H9 (cell line): ENCODE measurements around the gene OBP2B. TPM values are rescaled to one million over a fixed set of nuclear protein-coding genes. Genes with fewer than 3 reads are reported as not detected.

ENCODE experiments used
- DNase-seq: peaks from one replicate; pipeline ENCODE4 v3.0.0-alpha.2; 2017
- H2AFZ ChIP-seq: one replicate; pipeline ENCODE4 v1.6.1; 2013; ENCODE audit warnings: mild to moderate bottlenecking, low read length, control low read depth, moderate library complexity
- H2AK5ac ChIP-seq: 2 replicates; pipeline ENCODE4 v1.6.1; 2013; ENCODE audit warnings: low read length, control low read depth, mixed read lengths; ENCODE audit not compliant: insufficient read length
- H2BK120ac ChIP-seq: one replicate; pipeline ENCODE4 v1.6.1; 2013; ENCODE audit warnings: low read depth, mild to moderate bottlenecking, low read length, control low read depth, inconsistent platforms; ENCODE audit not compliant: poor library complexity, severe bottlenecking
- H2BK12ac ChIP-seq: 2 replicates; pipeline ENCODE4 v1.6.1; 2013; ENCODE audit warnings: low read length, control low read depth, mixed read lengths, low read depth; ENCODE audit not compliant: insufficient read length
- H2BK15ac ChIP-seq: 2 replicates; pipeline ENCODE4 v1.6.1; 2013; ENCODE audit warnings: low read depth, low read length, control low read depth
- H2BK20ac ChIP-seq: one replicate; pipeline ENCODE4 v1.6.1; 2013; ENCODE audit warnings: low read depth, mild to moderate bottlenecking, low read length, control low read depth, inconsistent platforms; ENCODE audit not compliant: poor library complexity, severe bottlenecking
- H2BK5ac ChIP-seq: 2 replicates; pipeline ENCODE4 v1.6.1; 2013; ENCODE audit warnings: low read length, control low read depth, mixed read lengths; ENCODE audit not compliant: insufficient read length
- H3K14ac ChIP-seq: 2 replicates; pipeline ENCODE4 v1.6.1; 2013; ENCODE audit warnings: low read length, control low read depth; ENCODE audit not compliant: insufficient read depth
- H3K18ac ChIP-seq: 2 replicates; pipeline ENCODE4 v1.6.1; 2013; ENCODE audit warnings: low read depth, mild to moderate bottlenecking, mixed read lengths, low read length, control low read depth; ENCODE audit not compliant: insufficient read length
- H3K23ac ChIP-seq: 2 replicates; pipeline ENCODE4 v1.6.1; 2013; ENCODE audit warnings: low read length, control low read depth, mixed read lengths, low read depth; ENCODE audit not compliant: insufficient read length
- H3K23me2 ChIP-seq: 2 replicates; pipeline ENCODE4 v1.6.1; 2013; ENCODE audit warnings: low read depth, mild to moderate bottlenecking, mixed read lengths, low read length, control low read depth; ENCODE audit not compliant: insufficient read length, poor library complexity, severe bottlenecking
- H3K27ac ChIP-seq: 2 replicates; pipeline ENCODE4 v1.5.1; 2013; ENCODE audit warnings: low read length, control low read depth, mixed read lengths, low read depth; ENCODE audit not compliant: insufficient read length
- H3K27me3 ChIP-seq: 2 replicates; pipeline ENCODE4 v1.6.1; 2013; ENCODE audit warnings: low read length, control low read depth, inconsistent platforms; ENCODE audit not compliant: insufficient read depth
- H3K4ac ChIP-seq: 2 replicates; pipeline ENCODE4 v1.6.1; 2013; ENCODE audit warnings: low read depth, mild to moderate bottlenecking, control low read depth, inconsistent platforms, low read length, moderate library complexity
- H3K4me1 ChIP-seq: 2 replicates; pipeline ENCODE4 v1.6.1; 2013; ENCODE audit warnings: low read length, control low read depth, inconsistent platforms; ENCODE audit not compliant: insufficient read depth
- H3K4me2 ChIP-seq: 2 replicates; pipeline ENCODE4 v1.6.1; 2013; ENCODE audit warnings: low read length, control low read depth, mixed read lengths; ENCODE audit not compliant: insufficient read length, insufficient read depth
- H3K56ac ChIP-seq: 2 replicates; pipeline ENCODE4 v1.6.1; 2013; ENCODE audit warnings: low read depth, mild to moderate bottlenecking, mixed read lengths, low read length, control low read depth; ENCODE audit not compliant: insufficient read length
- H3K79me1 ChIP-seq: 2 replicates; pipeline ENCODE4 v1.6.1; 2013; ENCODE audit warnings: low read depth, mild to moderate bottlenecking, moderate library complexity, low read length, control low read depth, inconsistent platforms; ENCODE audit not compliant: insufficient read depth, poor library complexity, severe bottlenecking
- H3K79me2 ChIP-seq: 2 replicates; pipeline ENCODE4 v1.6.1; 2013; ENCODE audit warnings: low read length, control low read depth, inconsistent platforms; ENCODE audit not compliant: insufficient read depth
- H3K9ac ChIP-seq: 2 replicates; pipeline ENCODE4 v1.6.1; 2013; ENCODE audit warnings: low read length, control low read depth, mixed read lengths; ENCODE audit not compliant: insufficient read length; ENCODE audit errors: extremely low read depth
- H3K9me3 ChIP-seq: one replicate; pipeline ENCODE4 v1.6.1; 2013; ENCODE audit warnings: low read depth, low read length, inconsistent platforms; ENCODE audit not compliant: control insufficient read depth
- H3T11ph ChIP-seq: one replicate; pipeline ENCODE4 v1.6.1; 2013; ENCODE audit warnings: mild to moderate bottlenecking, low read length, control low read depth, inconsistent platforms
- H4K20me1 ChIP-seq: one replicate; pipeline ENCODE4 v1.6.1; 2013; ENCODE audit not compliant: control insufficient read depth, insufficient read length, insufficient read depth
- H4K5ac ChIP-seq: 2 replicates; pipeline ENCODE4 v1.6.1; 2013; ENCODE audit warnings: low read depth, mild to moderate bottlenecking, mixed read lengths, low read length, control low read depth; ENCODE audit not compliant: insufficient read length
- H4K8ac ChIP-seq: replicated peaks from 2 replicates; pipeline ENCODE4 v1.6.1; 2013; ENCODE audit warnings: low read length, control low read depth, mixed read lengths, low read depth; ENCODE audit not compliant: insufficient read length
- H4K91ac ChIP-seq: 2 replicates; pipeline ENCODE4 v1.6.1; 2013; ENCODE audit warnings: low read depth, mild to moderate bottlenecking, moderate library complexity, mixed read lengths, low read length, control low read depth; ENCODE audit not compliant: insufficient read length
- H3K27ac Mint-ChIP-seq, 3 experiments: 2 replicates in 2 of 3; 3 replicates in 1 of 3; pipeline ENCODE4 v1.8.0; 2020 to 2021; ENCODE audit warnings: mixed read lengths in 3 of 3, mild to moderate bottlenecking in 1 of 3, moderate library complexity in 1 of 3
- H3K27me3 Mint-ChIP-seq: 2 replicates; pipeline ENCODE4 v1.8.0; 2021; ENCODE audit warnings: low read depth, mild to moderate bottlenecking, moderate library complexity, mixed read lengths
- H3K36me3 Mint-ChIP-seq, 3 experiments: 2 replicates in 2 of 3; 3 replicates in 1 of 3; pipeline ENCODE4 v1.8.0; 2020 to 2021; ENCODE audit warnings: low read depth in 3 of 3, mixed read lengths in 3 of 3; ENCODE audit not compliant: insufficient read depth in 1 of 3
- H3K4me1 Mint-ChIP-seq, 2 experiments: 2 replicates each; pipeline ENCODE4 v1.8.0; 2020; ENCODE audit warnings: mixed read lengths in 2 of 2
- H3K4me3 Mint-ChIP-seq, 2 experiments: 2 replicates in 1 of 2; 3 replicates in 1 of 2; pipeline ENCODE4 v1.8.0; 2020 to 2021; ENCODE audit warnings: mild to moderate bottlenecking in 2 of 2, mixed read lengths in 2 of 2, moderate library complexity in 1 of 2
- H3K9me3 Mint-ChIP-seq, 2 experiments: 2 replicates in 1 of 2; 3 replicates in 1 of 2; pipeline ENCODE4 v1.8.0; 2020; ENCODE audit warnings: mild to moderate bottlenecking in 2 of 2, mixed read lengths in 2 of 2, moderate library complexity in 1 of 2
- CTCF ChIP-seq: fragments of 200-600 bp; sonication (generic); conservative IDR thresholded peaks from 3 replicates; pipeline ENCODE4 v1.8.0; 2021; ENCODE audit warnings: antibody characterized with exemption, mild to moderate bottlenecking
- WGBS: extraction: QIAGEN DNeasy Blood & Tissue Kit; methylation state at CpG from one replicate; pipeline ENCODE4 v1.1.7; 2013; ENCODE audit warnings: missing lambda C conversion rate, low lambda C conversion rate, mixed read lengths; ENCODE audit not compliant: insufficient read length; ENCODE audit errors: extremely low coverage; 5-methylcytosine and 5-hydroxymethylcytosine counted together
- total RNA-seq: library from RNA; stranded (reverse); gene quantifications from 2 replicates; pipeline ENCODE4 v1.2.1, GENCODE V29; 2021

Gene OBP2B
- total RNA-seq, 1 experiment from 2014 or later: not detected

GRCh38 chr9:133160742-133161546, 48.1 kb downstream of the OBP2B start:
- Mint-ChIP-seq H3K4me3 (no peak overlapping the region), H3K4me1 (peaks cover 5 to 6% of the 10 kb centered on the region in 2 experiments), H3K27me3 (peaks cover 15% of the 10 kb centered on the region), H3K36me3 (peaks cover 8 to 14% (median 12%) of the 10 kb centered on the region in 3 experiments; a peak in 5 of 7 replicates), H3K9me3 (no peaks in the 10 kb centered on the region), H3K27ac (no peak overlapping the region)
- no CpG with 5 or more reads among the region's 9 CpGs for WGBS
- H4K8ac ChIP-seq: no peak overlapping the region
- no peak overlapping the region for H2BK12ac ChIP-seq
- H3K9ac ChIP-seq: no peak overlapping the region
- H4K5ac ChIP-seq: no peak overlapping the region
- TF ChIP-seq CTCF: peak; percentile 71
- H3K14ac ChIP-seq: no peak overlapping the region
- H3K9me3 ChIP-seq: no peaks in the 10 kb centered on the region
- no peak overlapping the region for H4K91ac ChIP-seq
- no peak overlapping the region for H3K18ac ChIP-seq
- no peaks in the 10 kb centered on the region for H3K27me3 ChIP-seq
- DNase-seq: peak; percentile 64
- no peak overlapping the region for H3T11ph ChIP-seq
- H3K56ac ChIP-seq: no peak overlapping the region
- H3K79me1 ChIP-seq: no peaks in the 10 kb centered on the region
- H3K79me2 ChIP-seq: no peaks in the 10 kb centered on the region
- no peak overlapping the region for H3K23ac ChIP-seq
- no peaks in the 10 kb centered on the region for H3K4me1 ChIP-seq
- H3K4ac ChIP-seq: no peak overlapping the region
- no peak overlapping the region for H2AK5ac ChIP-seq
- no peak overlapping the region for H2BK5ac ChIP-seq
- H2AFZ ChIP-seq: no peak overlapping the region
- H2BK15ac ChIP-seq: no peak overlapping the region
- H3K27ac ChIP-seq: no peak overlapping the region
- H2BK20ac ChIP-seq: no peak overlapping the region
- no peak overlapping the region for H3K4me2 ChIP-seq
- H3K23me2 ChIP-seq: peaks cover 4% of the 10 kb centered on the region
- H4K20me1 ChIP-seq: no peaks in the 10 kb centered on the region
- no peak overlapping the region for H2BK120ac ChIP-seq
